GM19023 (cell line): ENCODE data around the gene NUP153.

Source experiments
- ATAC-seq: cut with Tn5 transposase; IDR thresholded peaks from one replicate; pipeline ENCODE4 v1.9.1; 2021; ENCODE audit warnings: mild to moderate bottlenecking, moderate library complexity; ENCODE audit not compliant: unreplicated experiment

Gene NUP153

GRCh38 chr6:17565399-17565798, 141.3 kb downstream of the NUP153 start:
- no peak for ATAC-seq
